PC-9 (cell line): ENCODE measurements around the gene AK8. TPM values are rescaled to one million over a fixed set of nuclear protein-coding genes. Genes with fewer than 3 reads are reported as not detected.

Experiments used
- BruUV-seq: library from RNA; stranded (reverse); fragments of 400-500 nt; replicated peaks from 2 replicates; lab custom pipeline; 2021; lab: Mats Ljungman, UMichigan
- CTCF ChIA-PET: fragments of 300-600 bp; sonication (Branson Sonifier 250); formaldehyde crosslinking; loops from one replicate; lab custom pipeline; 2022; ENCODE audit warnings: antibody characterized with exemption; lab: Charles Lee
- POLR2A ChIA-PET: fragments of 300-600 bp; sonication (Branson Sonifier 250); formaldehyde crosslinking; loops from one replicate; lab custom pipeline; 2022; ENCODE audit warnings: antibody characterized with exemption; ENCODE audit not compliant: unreplicated experiment; lab: Charles Lee
- DNase-seq, 2 experiments: peaks; one replicate each; pipeline versions ENCODE4 v3.0.0 to v3.0.0-alpha.2; 2015 to 2022; ENCODE audit warnings: mixed read lengths in 1 of 2
- H2AFZ ChIP-seq: fragments of 200-600 bp; sonication (generic); 2 replicates; pipeline ENCODE4 v1.8.1; 2017; ENCODE audit warnings: antibody characterized with exemption
- H3F3A ChIP-seq: fragments of 200-600 bp; sonication (generic); 2 replicates; pipeline ENCODE4 v1.8.1; 2017; ENCODE audit warnings: antibody characterized with exemption, mild to moderate bottlenecking, low read depth; ENCODE audit not compliant: insufficient read depth
- H3K27ac ChIP-seq: fragments of 200-600 bp; sonication (generic); 2 replicates; pipeline ENCODE4 v1.6.1; 2016; ENCODE audit warnings: mixed run types
- H3K27me3 ChIP-seq: fragments of 200-600 bp; sonication (generic); 2 replicates; pipeline ENCODE4 v1.6.1; 2016; ENCODE audit warnings: low read depth, mixed run types; ENCODE audit not compliant: insufficient read depth
- H3K36me3 ChIP-seq: fragments of 200-600 bp; sonication (generic); 2 replicates; pipeline ENCODE4 v1.6.1; 2016; ENCODE audit warnings: low read depth, mixed run types
- H3K4me1 ChIP-seq: fragments of 200-600 bp; sonication (generic); replicated peaks from 2 replicates; pipeline ENCODE4 v1.6.1; 2016; ENCODE audit warnings: mixed run types; ENCODE audit not compliant: insufficient read depth
- H3K4me2 ChIP-seq: fragments of 200-600 bp; sonication (generic); 2 replicates; pipeline ENCODE4 v1.6.1; 2017; ENCODE audit warnings: mixed run types
- H3K4me3 ChIP-seq: fragments of 200-600 bp; sonication (generic); 2 replicates; pipeline ENCODE4 v1.6.1; 2016; ENCODE audit warnings: mixed run types
- H3K79me2 ChIP-seq: fragments of 200-600 bp; sonication (generic); 2 replicates; pipeline ENCODE4 v1.6.1; 2017; ENCODE audit warnings: low read depth, mixed run types
- H3K9me2 ChIP-seq: fragments of 200-600 bp; sonication (generic); 2 replicates; pipeline ENCODE4 v1.8.1; 2017; ENCODE audit warnings: mild to moderate bottlenecking; ENCODE audit not compliant: insufficient read depth
- H3K9me3 ChIP-seq: fragments of 200-600 bp; sonication (generic); 2 replicates; pipeline ENCODE4 v1.8.1; 2016; ENCODE audit warnings: low read depth; ENCODE audit not compliant: insufficient read depth
- H4K20me1 ChIP-seq: fragments of 200-600 bp; sonication (generic); 2 replicates; pipeline ENCODE4 v1.8.1; 2017; ENCODE audit not compliant: insufficient read depth
- EZH2 ChIP-seq: fragments of 200-600 bp; sonication (generic); IDR thresholded peaks from 2 replicates; pipeline ENCODE4 v1.8.0; 2017; ENCODE audit warnings: antibody characterized with exemption, low read depth
- intact Hi-C: fragments of 100-400 bp; cut with micrococcal nuclease; formaldehyde crosslinking; loops from one replicate; pipeline ENCODE4 v1.10.0; 2022; ENCODE audit not compliant: unreplicated experiment
- total RNA-seq: library from RNA; stranded (reverse); gene quantifications from 2 replicates; pipeline ENCODE4 v1.2.3, GENCODE V29; 2021
- TF ChIP-seq, protein P1 (sequence below): fragments of 200-600 bp; sonication (generic); conservative IDR thresholded peaks from 2 replicates; pipeline ENCODE4 v1.6.1; 2017; ENCODE audit warnings: mixed run types, antibody characterized with exemption, mild to moderate bottlenecking, moderate library complexity

AK8 gene
- total RNA-seq, 1 experiment from 2014 or later: 7.2 TPM

DNA sequence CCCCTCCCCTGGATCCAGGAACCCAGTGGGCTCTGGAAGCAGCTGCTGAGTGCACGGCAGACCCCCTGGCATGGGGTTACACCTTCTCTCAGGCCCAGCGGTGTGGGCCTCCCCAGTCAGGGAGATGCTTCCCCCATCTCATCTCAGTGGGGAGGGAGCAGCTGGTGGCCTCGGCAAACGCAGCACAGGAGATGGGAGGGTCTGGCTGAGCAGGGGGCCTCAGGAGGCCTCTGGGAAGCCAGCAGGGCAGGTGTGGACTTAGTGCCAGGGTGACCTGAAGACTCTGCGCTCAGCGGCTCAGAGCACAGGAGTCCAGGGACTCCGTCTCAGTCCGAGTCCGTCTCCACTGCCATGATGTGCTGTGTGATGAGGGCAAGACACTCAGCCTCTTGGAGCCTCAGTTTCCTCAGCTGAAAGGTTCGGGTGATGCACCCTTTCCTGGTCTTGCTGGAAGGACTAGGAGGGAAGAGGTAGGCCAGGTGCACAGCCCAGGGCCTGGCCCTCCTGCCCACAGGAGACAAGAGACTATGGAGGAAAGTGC is 107.2 kb downstream of the AK8 start:
- H3K4me2 ChIP-seq: no peak overlapping the region; the same call in 1 of the 2 replicates
- H3K27me3 ChIP-seq: no peaks in the 10 kb centered on the region
- POLR2A ChIA-PET: no interaction called here
- TF ChIP-seq, protein P1, sequence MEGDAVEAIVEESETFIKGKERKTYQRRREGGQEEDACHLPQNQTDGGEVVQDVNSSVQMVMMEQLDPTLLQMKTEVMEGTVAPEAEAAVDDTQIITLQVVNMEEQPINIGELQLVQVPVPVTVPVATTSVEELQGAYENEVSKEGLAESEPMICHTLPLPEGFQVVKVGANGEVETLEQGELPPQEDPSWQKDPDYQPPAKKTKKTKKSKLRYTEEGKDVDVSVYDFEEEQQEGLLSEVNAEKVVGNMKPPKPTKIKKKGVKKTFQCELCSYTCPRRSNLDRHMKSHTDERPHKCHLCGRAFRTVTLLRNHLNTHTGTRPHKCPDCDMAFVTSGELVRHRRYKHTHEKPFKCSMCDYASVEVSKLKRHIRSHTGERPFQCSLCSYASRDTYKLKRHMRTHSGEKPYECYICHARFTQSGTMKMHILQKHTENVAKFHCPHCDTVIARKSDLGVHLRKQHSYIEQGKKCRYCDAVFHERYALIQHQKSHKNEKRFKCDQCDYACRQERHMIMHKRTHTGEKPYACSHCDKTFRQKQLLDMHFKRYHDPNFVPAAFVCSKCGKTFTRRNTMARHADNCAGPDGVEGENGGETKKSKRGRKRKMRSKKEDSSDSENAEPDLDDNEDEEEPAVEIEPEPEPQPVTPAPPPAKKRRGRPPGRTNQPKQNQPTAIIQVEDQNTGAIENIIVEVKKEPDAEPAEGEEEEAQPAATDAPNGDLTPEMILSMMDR: no peak
- no peak for TF ChIP-seq EZH2
- no peaks in the 10 kb centered on the region for H3K4me1 ChIP-seq
- no peaks in the 10 kb centered on the region for H3K79me2 ChIP-seq
- H3K4me3 ChIP-seq: no peak overlapping the region
- no peak overlapping the region for H3K27ac ChIP-seq
- BruUV-seq: no TSS peak
- intact Hi-C loops: no loop called here
- no peak for DNase-seq
- CTCF ChIA-PET: interaction anchor here (1.7 kb wide), 1 partner anchor 132 kb away, joined by 4 read pairs; no protein-coding TSS in a partner anchor
- no peaks in the 10 kb centered on the region for H3K9me2 ChIP-seq
- H3F3A ChIP-seq: no peaks in the 10 kb centered on the region
- no peaks in the 10 kb centered on the region for H4K20me1 ChIP-seq
- no peaks in the 10 kb centered on the region for H3K36me3 ChIP-seq
- H2AFZ ChIP-seq: no peak overlapping the region
- no peaks in the 10 kb centered on the region for H3K9me3 ChIP-seq

DNA sequence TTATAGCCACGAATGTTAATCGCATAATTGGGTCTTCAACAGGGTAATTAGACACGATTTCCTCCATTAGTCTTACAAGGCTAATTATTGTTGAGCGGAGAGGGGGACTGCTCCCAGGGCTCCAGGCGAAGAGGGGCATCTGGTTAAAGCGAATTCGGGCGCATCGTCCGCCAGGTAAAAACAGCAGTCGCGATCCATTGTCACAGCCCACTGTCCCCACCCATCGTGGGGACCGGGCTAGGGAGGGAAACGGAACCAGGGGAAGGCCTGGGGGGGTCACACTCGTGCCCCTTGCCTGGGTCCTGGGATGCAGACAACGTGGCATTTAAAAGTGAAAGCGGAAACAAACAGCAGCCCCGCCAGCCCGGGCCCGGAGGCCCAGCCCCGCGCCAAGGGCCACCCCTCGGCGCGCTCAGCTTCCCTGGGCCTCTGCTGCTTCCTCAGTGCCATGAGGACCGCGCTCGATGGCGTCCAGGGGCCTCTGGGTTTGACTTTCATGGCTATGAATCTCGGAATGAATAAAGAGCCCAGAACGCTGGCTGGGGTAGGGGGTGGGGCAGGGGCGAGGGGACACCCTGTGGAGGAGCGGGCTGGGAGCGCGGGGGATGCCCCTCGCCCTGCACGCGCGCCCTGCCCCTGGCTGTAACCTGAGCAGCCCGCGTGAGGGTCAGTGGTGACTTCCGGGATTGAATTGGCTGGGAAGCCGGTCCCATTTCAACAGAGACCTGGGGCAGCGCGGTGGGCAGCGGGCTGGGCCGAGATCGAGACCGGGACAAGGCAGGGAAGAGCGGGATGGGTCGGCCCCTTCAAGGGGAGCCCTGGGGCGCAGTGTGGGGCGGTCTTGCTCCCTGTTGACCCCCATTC is 107.9 kb downstream of the AK8 start:
- BruUV-seq: no TSS peak
- Histone ChIP-seq H3K9me2 (no peaks in the 10 kb centered on the region), H3K4me3 (peak overlapping the region; percentile 71)

DNA sequence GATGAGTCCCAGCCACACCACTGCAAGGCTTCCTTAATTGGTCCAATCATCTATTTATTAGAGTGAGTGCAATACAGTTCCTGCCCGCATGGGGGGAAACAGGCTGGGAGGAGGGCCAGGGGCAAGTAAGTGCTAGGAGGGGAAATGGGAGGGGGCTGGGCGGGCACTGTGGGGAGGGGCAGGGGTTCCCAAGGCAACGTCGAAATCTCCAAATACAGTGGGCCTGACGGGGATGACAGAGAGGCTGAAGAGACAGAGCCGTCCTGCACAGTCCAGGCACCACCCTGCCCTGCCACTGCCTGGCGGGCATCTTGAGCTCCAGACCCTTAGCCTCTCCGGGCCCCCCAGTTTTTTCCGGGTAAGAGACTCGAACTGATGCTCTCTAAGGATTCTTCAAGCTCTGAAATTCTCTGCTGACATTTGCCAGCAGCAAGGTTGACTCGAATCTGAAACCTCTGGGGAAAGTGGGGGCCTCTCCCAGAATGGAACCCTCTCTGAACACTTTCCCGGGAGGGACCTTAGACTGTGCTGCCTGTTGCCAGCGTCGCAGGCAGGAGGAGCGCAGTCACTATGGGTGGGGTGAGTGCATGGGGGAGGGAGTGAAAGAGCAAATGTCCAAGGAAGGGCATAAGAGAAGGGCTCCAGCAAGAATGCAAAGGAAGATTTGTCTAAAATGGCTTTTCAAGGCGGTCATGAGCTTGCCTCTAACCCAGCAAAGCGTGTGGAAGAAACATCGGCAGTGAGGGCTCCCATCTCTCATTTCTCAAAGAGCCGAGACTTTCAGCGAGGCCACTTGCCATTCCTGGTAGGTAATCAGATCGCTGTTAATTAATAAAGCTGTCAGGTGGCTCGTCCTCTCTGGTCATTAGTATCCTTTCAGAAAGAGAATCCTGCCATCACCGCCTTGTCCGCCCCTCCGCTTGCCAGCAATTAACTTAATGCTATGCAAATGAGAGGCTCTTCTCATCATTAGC is 108.9 kb downstream of the AK8 start:
- TSS peak; percentile 92 for BruUV-seq
- Histone ChIP-seq H3K79me2 (no peaks in the 10 kb centered on the region), H3K4me2 (peak overlapping the region; percentile 92), H3K9me2 (no peaks in the 10 kb centered on the region), H3K9me3 (no peaks in the 10 kb centered on the region), H3K4me3 (peak overlapping the region; percentile 71), H2AFZ (peak overlapping the region; percentile 91), H3K27ac (no peak overlapping the region), H4K20me1 (no peaks in the 10 kb centered on the region), H3K4me1 (no peaks in the 10 kb centered on the region), H3K36me3 (no peaks in the 10 kb centered on the region), H3F3A (no peaks in the 10 kb centered on the region), H3K27me3 (no peaks in the 10 kb centered on the region)
- POLR2A ChIA-PET: interaction anchor here (0.5 to 0.7 kb wide), 9 partner anchors 36 to 741 kb away, joined by 3 to 5 read pairs (median 4); no protein-coding TSS in a partner anchor
- intact Hi-C loops: no loop called here
- CTCF ChIA-PET: interaction anchor here (0.5 to 1.7 kb wide), 6 partner anchors 30 to 1010 kb away, joined by 3 to 6 read pairs (median 4); partner anchors contain the start of genes DDX31 and GTF3C4
- peak in 1 of 2 experiments; percentile 47 for DNase-seq
- TF ChIP-seq, protein P1: peak; percentile 47; the same call in 1 of the 2 replicates
- TF ChIP-seq EZH2: no peak

More for the DNA sequence above, 107.9 kb downstream of the AK8 start:
- ChIA-PET POLR2A (interaction anchor here (0.5 to 0.7 kb wide), 5 partner anchors 37 to 740 kb away, joined by 3 to 5 read pairs (median 4); no protein-coding TSS in a partner anchor), CTCF (interaction anchor here (0.7 to 1.7 kb wide), 4 partner anchors 29 to 1011 kb away, joined by 3 to 6 read pairs (median 4); partner anchors contain the start of genes DDX31 and GTF3C4)
- intact Hi-C loops: no loop called here
- peak in 1 of 2 experiments; percentile 56 for DNase-seq
- Histone ChIP-seq H2AFZ (peak overlapping the region; percentile 91), H3F3A (no peaks in the 10 kb centered on the region), H3K36me3 (no peaks in the 10 kb centered on the region), H3K27ac (no peak overlapping the region), H3K9me3 (no peaks in the 10 kb centered on the region), H3K4me2 (peak overlapping the region; percentile 92), H4K20me1 (no peaks in the 10 kb centered on the region), H3K79me2 (no peaks in the 10 kb centered on the region), H3K27me3 (no peaks in the 10 kb centered on the region), H3K4me1 (no peaks in the 10 kb centered on the region)
- no peak for TF ChIP-seq EZH2
